ENCODE data around the gene UBE2F.

GRCh38 chr2:238042090-238042489 lies 75.3 kb downstream of the UBE2F start:
- TF ChIP-seq CTCF (IDR thresholded peaks at IDR 0.05) (no peak), POLR2A (IDR thresholded peaks at IDR 0.05) (no peak)

Data from uterus (tissue), 2 donors.